ENCODE results near the gene METAP2.

DNA sequence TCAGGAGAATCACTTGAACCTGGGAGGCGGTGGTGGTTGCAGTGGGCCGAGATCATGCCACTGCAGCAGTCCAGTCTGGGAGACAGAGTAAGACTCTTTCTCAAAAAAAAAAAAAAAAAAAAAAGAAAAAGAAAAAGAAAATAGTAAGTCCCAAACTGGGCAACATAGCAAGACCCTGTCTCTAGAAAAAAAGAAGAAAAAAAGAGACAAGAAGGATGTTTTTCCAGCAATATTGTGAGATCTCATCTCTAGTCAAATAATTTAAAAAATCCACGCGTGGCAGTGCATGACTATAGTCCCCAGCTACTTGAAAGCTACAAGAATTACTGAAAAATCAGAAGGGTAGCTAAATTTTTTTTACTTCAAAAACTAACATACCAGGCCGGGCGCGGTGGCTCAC is 69.4 kb downstream of the METAP2 start:
- TF ChIP-seq, protein P1, sequence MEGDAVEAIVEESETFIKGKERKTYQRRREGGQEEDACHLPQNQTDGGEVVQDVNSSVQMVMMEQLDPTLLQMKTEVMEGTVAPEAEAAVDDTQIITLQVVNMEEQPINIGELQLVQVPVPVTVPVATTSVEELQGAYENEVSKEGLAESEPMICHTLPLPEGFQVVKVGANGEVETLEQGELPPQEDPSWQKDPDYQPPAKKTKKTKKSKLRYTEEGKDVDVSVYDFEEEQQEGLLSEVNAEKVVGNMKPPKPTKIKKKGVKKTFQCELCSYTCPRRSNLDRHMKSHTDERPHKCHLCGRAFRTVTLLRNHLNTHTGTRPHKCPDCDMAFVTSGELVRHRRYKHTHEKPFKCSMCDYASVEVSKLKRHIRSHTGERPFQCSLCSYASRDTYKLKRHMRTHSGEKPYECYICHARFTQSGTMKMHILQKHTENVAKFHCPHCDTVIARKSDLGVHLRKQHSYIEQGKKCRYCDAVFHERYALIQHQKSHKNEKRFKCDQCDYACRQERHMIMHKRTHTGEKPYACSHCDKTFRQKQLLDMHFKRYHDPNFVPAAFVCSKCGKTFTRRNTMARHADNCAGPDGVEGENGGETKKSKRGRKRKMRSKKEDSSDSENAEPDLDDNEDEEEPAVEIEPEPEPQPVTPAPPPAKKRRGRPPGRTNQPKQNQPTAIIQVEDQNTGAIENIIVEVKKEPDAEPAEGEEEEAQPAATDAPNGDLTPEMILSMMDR (IDR thresholded peaks at IDR 0.05; ENCODE audit: low read depth, low read length, poor library complexity, severe bottlenecking): no peak
- TF ChIP-seq EZH2phosphoT487 (IDR thresholded peaks at IDR 0.05; ENCODE audit: borderline replicate concordance, low read length): no peak

All from DOHH2 (cell line).